OCI-LY3 (cell line): Measurements from ENCODE around the gene ZNF865.

ENCODE experiments used
- H2AFZ ChIP-seq: fragments of 200-600, 300-600 bp; shearing (Covaris generic); 2 replicates; pipeline ENCODE4 v1.6.0; 2014; ENCODE audit warnings: antibody characterized with exemption, low read depth, low read length
- H3K27ac ChIP-seq: fragments of 200-600, 300-600 bp; sonication (generic); 2 replicates; pipeline ENCODE4 v1.5.1; 2014; ENCODE audit warnings: mild to moderate bottlenecking, low read length, moderate library complexity, mixed read lengths
- H3K27me3 ChIP-seq: fragments of 200-600, 300-600 bp; sonication (generic); 2 replicates; pipeline ENCODE4 v1.6.1; 2014; ENCODE audit warnings: low read depth, low read length, mixed read lengths
- H3K36me3 ChIP-seq: fragments of 200-600, 300-600 bp; sonication (generic); replicated peaks from 2 replicates; pipeline ENCODE3; 2014; ENCODE audit warnings: low read depth, low read length, mixed read lengths
- H3K4me1 ChIP-seq: fragments of 300-600, 200-600 bp; sonication (generic); 2 replicates; pipeline ENCODE4 v1.6.1; 2014; ENCODE audit warnings: low read length, mixed read lengths
- H3K4me2 ChIP-seq: fragments of 200-600, 300-600 bp; sonication (generic); 2 replicates; pipeline ENCODE4 v1.6.1; 2014; ENCODE audit warnings: low read length, mixed read lengths
- H3K4me3 ChIP-seq: fragments of 300-600, 200-600 bp; sonication (generic); 2 replicates; pipeline ENCODE4 v1.5.1; 2014; ENCODE audit warnings: antibody characterized with exemption, mild to moderate bottlenecking, low read length, moderate library complexity
- H3K79me2 ChIP-seq: fragments of 300-600, 200-600 bp; shearing (Covaris generic); 2 replicates; pipeline ENCODE4 v1.6.1; 2014; ENCODE audit warnings: mild to moderate bottlenecking, low read length, mixed read lengths
- H3K9ac ChIP-seq: fragments of 300-600, 200-600 bp; shearing (Covaris generic); 2 replicates; pipeline ENCODE4 v1.6.0; 2014; ENCODE audit warnings: mild to moderate bottlenecking, low read length, moderate library complexity
- H3K9me3 ChIP-seq: fragments of 200-600, 300-600 bp; shearing (Covaris generic); 2 replicates; pipeline ENCODE4 v1.6.1; 2014; ENCODE audit warnings: low read length, mixed read lengths; ENCODE audit not compliant: insufficient read depth
- H4K20me1 ChIP-seq: fragments of 200-600, 300-600 bp; sonication (generic); 2 replicates; pipeline ENCODE4 v1.6.1; 2016; ENCODE audit warnings: low read length, mixed read lengths; ENCODE audit not compliant: insufficient read depth
- CTCF ChIP-seq: fragments of 200-600, 300-600 bp; sonication (generic); IDR thresholded peaks from 2 replicates; pipeline ENCODE4 v1.5.1; 2014; ENCODE audit warnings: antibody characterized with exemption, low read length, low read depth
- EZH2phosphoT487 ChIP-seq: fragments of 200-600 bp; shearing (Covaris generic); IDR thresholded peaks from 2 replicates; pipeline ENCODE4 v1.6.1; 2018; ENCODE audit warnings: antibody characterized with exemption, mixed run types, low read depth

Gene ZNF865

GRCh38 chr19:55624109-55625003, 18.9 kb downstream of the ZNF865 start, which contains the start of gene ZNF784:
ZNF784 (minus strand) TSS chr19:55624566; CDS start chr19:55624561, 5 bp downstream.
- Histone ChIP-seq H3K9ac (peak within 1 kb of the TSS; percentile 76), H3K27ac (peak within 1 kb of the TSS; percentile 73)

DNA sequence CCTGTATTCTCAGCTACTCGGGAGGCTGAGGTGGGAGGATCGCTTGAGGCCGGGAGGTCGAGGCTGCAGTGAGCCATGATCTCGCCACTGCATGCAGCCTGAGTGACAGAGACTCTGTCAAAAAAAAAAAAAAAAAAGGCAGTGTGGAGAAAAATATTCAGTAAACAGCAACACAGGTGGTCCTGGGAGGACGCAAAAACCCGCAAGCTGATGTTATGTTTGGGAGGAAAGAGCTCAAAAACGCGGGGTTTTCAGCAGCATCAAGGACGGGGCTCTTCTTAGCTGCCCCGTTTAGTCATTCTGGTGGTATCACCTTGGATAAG, 19.5 kb downstream of the ZNF865 start:
- Histone ChIP-seq H3K4me2 (peak overlapping the region; percentile 83), H3K9me3 (no peaks in the 10 kb centered on the region), H3K79me2 (no peaks in the 10 kb centered on the region), H4K20me1 (no peaks in the 10 kb centered on the region), H3K9ac (peak overlapping the region; percentile 76; the same call in 1 of the 2 replicates), H2AFZ (peak overlapping the region; percentile 89), H3K4me3 (peak overlapping the region; percentile 81), H3K27ac (no peak overlapping the region), H3K27me3 (no peaks in the 10 kb centered on the region), H3K36me3 (peaks cover 9% of the 10 kb centered on the region), H3K4me1 (peaks cover 20% of the 10 kb centered on the region)
- TF ChIP-seq EZH2phosphoT487: no peak
- no peak for TF ChIP-seq CTCF

More at GRCh38 chr19:55624109-55625003, 18.9 kb downstream of the ZNF865 start, which contains the start of gene ZNF784:
- H4K20me1 ChIP-seq: 0 out of 2 replicates have a peak, but pooled peaks cover 2% of the 10 kb centered on the region
- peak within 1 kb of the TSS; percentile 89 for H2AFZ ChIP-seq
- H3K4me2 ChIP-seq: peak within 1 kb of the TSS; percentile 83
- H3K36me3 ChIP-seq: peaks cover 12% of the 10 kb centered on the region
- no peaks in the 10 kb centered on the region for H3K27me3 ChIP-seq
- no peaks in the 10 kb centered on the region for H3K79me2 ChIP-seq
- H3K4me3 ChIP-seq: peak within 1 kb of the TSS; percentile 81
- no peaks in the 10 kb centered on the region for H3K9me3 ChIP-seq
- TF ChIP-seq EZH2phosphoT487 (no peak), CTCF (no peak)
- H3K4me1 ChIP-seq: peaks cover 20% of the 10 kb centered on the region

DNA sequence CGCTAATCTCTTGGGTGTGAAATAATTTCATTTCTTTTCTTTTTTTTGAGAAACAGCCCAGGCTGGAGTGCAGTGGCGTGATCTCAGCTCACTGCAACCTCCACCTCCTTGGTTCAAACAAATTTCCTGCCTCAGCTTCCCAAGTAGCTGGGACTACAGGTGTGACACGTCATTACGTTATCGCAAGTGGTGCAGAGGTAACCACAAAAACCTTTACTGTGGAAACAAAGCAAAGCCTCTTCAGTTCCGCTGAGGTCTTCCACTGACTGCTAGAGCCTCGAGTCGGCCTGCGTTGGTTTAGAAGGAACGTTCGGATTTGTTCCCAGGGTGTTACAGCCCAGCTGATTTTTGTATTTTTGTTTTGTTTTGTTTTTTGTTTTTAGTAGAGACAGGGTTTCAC, 20.9 kb downstream of the ZNF865 start:
- peaks cover 20% of the 10 kb centered on the region for H3K4me1 ChIP-seq
- no peaks in the 10 kb centered on the region for H3K9me3 ChIP-seq
- peak overlapping the region; percentile 47 for H3K4me2 ChIP-seq
- no peak overlapping the region for H3K27ac ChIP-seq
- H3K27me3 ChIP-seq: no peaks in the 10 kb centered on the region
- H3K36me3 ChIP-seq: no peaks in the 10 kb centered on the region
- no peak overlapping the region for H3K9ac ChIP-seq
- H2AFZ ChIP-seq: no peak overlapping the region
- no peaks in the 10 kb centered on the region for H3K79me2 ChIP-seq
- H3K4me3 ChIP-seq: 0 out of 2 replicates have a peak overlapping the region, but pooled peaks have one; percentile 20
- TF ChIP-seq EZH2phosphoT487 (no peak), CTCF (no peak)
- H4K20me1 ChIP-seq: no peaks in the 10 kb centered on the region

DNA sequence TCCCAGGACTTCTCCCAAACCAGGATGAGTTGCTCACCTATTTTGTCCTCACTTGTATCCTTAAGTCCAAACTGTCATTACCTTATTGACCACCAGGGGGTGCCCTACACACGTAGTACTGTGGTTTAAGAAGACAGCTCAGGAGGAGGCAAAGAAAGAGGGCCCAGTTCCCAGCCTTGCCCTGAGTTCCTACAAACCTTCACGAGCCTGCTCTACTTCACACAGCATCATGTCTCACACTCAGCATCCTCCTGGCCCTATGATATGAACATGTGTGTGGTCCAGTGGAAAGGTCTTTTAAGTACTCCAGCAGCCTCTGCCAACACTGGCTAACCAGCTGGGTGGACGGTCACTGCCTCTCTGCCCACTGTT, 27.0 kb downstream of the ZNF865 start:
- peak overlapping the region; percentile 51 for H3K4me2 ChIP-seq
- H3K79me2 ChIP-seq: peaks cover 31% of the 10 kb centered on the region

More for the DNA sequence above, 27.0 kb downstream of the ZNF865 start:
- TF ChIP-seq CTCF (peak; percentile 95), EZH2phosphoT487 (no peak)
- peaks cover 23% of the 10 kb centered on the region for H3K4me1 ChIP-seq
- peak overlapping the region; percentile 53 for H2AFZ ChIP-seq
- no peaks in the 10 kb centered on the region for H3K27me3 ChIP-seq
- H4K20me1 ChIP-seq: no peaks in the 10 kb centered on the region
- peak overlapping the region; percentile 64 for H3K4me3 ChIP-seq
- H3K9me3 ChIP-seq: no peaks in the 10 kb centered on the region
- no peak overlapping the region for H3K9ac ChIP-seq
- no peaks in the 10 kb centered on the region for H3K36me3 ChIP-seq
- H3K27ac ChIP-seq: no peak overlapping the region
